ENCODE data around the gene EVA1C. TPM values are rescaled to one million over a fixed set of nuclear protein-coding genes. Genes with fewer than 3 reads are reported as not detected.
"Not testable (repeated sequence)": the region's sequence is repeated elsewhere in the genome, so short reads cannot be mapped to it uniquely, and the experiment has no call there.

The EVA1C gene
- total RNA-seq, 1 donor = 8.3 TPM

GRCh38 chr21:32457360-32457840 is 44.9 kb downstream of the EVA1C start:
- no peak for DNase-seq (ENCODE audit: low read depth in 2 of 3, low spot score in 2 of 3)

- DNase-seq (ENCODE audit: low read depth in 2 of 3, low spot score in 2 of 3) = no peak
These were observed 45.5 kb downstream of the EVA1C start for GRCh38 chr21:32457962-32458361.

GRCh38 chr21:32459972-32460371 is 47.5 kb downstream of the EVA1C start:
- DNase-seq (ENCODE audit: low read depth in 2 of 3, low spot score in 2 of 3) = no peak

GRCh38 chr21:32461503-32461902 is 49.0 kb downstream of the EVA1C start:
- no peak for DNase-seq (ENCODE audit: low read depth in 2 of 3, low spot score in 2 of 3)

- DNase-seq (ENCODE audit: low read depth in 2 of 3, low spot score in 2 of 3) = not testable (repeated sequence)
These were observed 50.1 kb downstream of the EVA1C start for GRCh38 chr21:32462564-32462963.

- DNase-seq (ENCODE audit: low read depth in 2 of 3, low spot score in 2 of 3) = no peak
These were observed 50.9 kb downstream of the EVA1C start for GRCh38 chr21:32463367-32463766.

- DNase-seq (ENCODE audit: low read depth in 2 of 3, low spot score in 2 of 3) = no peak
These were observed 51.4 kb downstream of the EVA1C start for GRCh38 chr21:32463889-32464300.

- DNase-seq (ENCODE audit: low read depth in 2 of 3, low spot score in 2 of 3) = no peak
These were observed 54.8 kb downstream of the EVA1C start for GRCh38 chr21:32467291-32467690.

- no peak for DNase-seq (ENCODE audit: low read depth in 2 of 3, low spot score in 2 of 3)
These were observed 56.2 kb downstream of the EVA1C start for GRCh38 chr21:32468681-32469111.

GRCh38 chr21:32469628-32470027 is 57.1 kb downstream of the EVA1C start:
- no peak for DNase-seq (ENCODE audit: low read depth in 2 of 3, low spot score in 2 of 3)

GRCh38 chr21:32470206-32470605 is 57.7 kb downstream of the EVA1C start:
- DNase-seq (ENCODE audit: low read depth in 2 of 3, low spot score in 2 of 3) = no peak

GRCh38 chr21:32472890-32473765 is 60.6 kb downstream of the EVA1C start:
- DNase-seq (ENCODE audit: low read depth in 2 of 3, low spot score in 2 of 3) = no peak

GRCh38 chr21:32474179-32475059 is 61.9 kb downstream of the EVA1C start:
- DNase-seq (ENCODE audit: low read depth in 2 of 3, low spot score in 2 of 3) = no peak

GRCh38 chr21:32475162-32475812 is 62.8 kb downstream of the EVA1C start:
- DNase-seq (ENCODE audit: low read depth in 2 of 3, low spot score in 2 of 3) = no peak

GRCh38 chr21:32476661-32477423 is 64.3 kb downstream of the EVA1C start:
- DNase-seq (ENCODE audit: low read depth in 2 of 3, low spot score in 2 of 3) = no peak

GRCh38 chr21:32477424-32477745 is 64.9 kb downstream of the EVA1C start:
- DNase-seq (ENCODE audit: low read depth in 2 of 3, low spot score in 2 of 3) = no peak

- DNase-seq (ENCODE audit: low read depth in 2 of 3, low spot score in 2 of 3) = no peak
These were observed 69.4 kb downstream of the EVA1C start for GRCh38 chr21:32481875-32482408.

- DNase-seq (ENCODE audit: low read depth in 2 of 3, low spot score in 2 of 3) = no peak
These were observed 70.2 kb downstream of the EVA1C start for GRCh38 chr21:32482565-32483292.

GRCh38 chr21:32483293-32483595 is 70.7 kb downstream of the EVA1C start:
- DNase-seq (ENCODE audit: low read depth in 2 of 3, low spot score in 2 of 3) = no peak

Measured in hematopoietic multipotent progenitor cell (in vitro differentiated cells).